DOHH2 (cell line): ENCODE data around the gene FAM83C.

Experiments used
- H3F3A ChIP-seq: fragments of 200-600 bp; sonication (generic), shearing (Covaris generic); 2 replicates; pipeline ENCODE4 v1.6.0; 2016; ENCODE audit warnings: antibody characterized with exemption, mild to moderate bottlenecking; ENCODE audit not compliant: control insufficient read depth, insufficient read depth
- H3K27ac ChIP-seq: fragments of 200-600 bp; sonication (generic); 2 replicates; pipeline ENCODE4 v1.5.1; 2014; ENCODE audit warnings: low read depth, mild to moderate bottlenecking, low read length, moderate library complexity
- H3K27me3 ChIP-seq: fragments of 200-600 bp; sonication (generic); 2 replicates; pipeline ENCODE4 v1.6.1; 2014; ENCODE audit warnings: mild to moderate bottlenecking, low read length, mixed read lengths; ENCODE audit not compliant: control insufficient read depth
- H3K36me3 ChIP-seq: fragments of 200-600 bp; sonication (generic); 2 replicates; pipeline ENCODE4 v1.6.1; 2014; ENCODE audit warnings: mild to moderate bottlenecking, low read length, moderate library complexity, mixed read lengths; ENCODE audit not compliant: control insufficient read depth
- H3K4me1 ChIP-seq: fragments of 200-600 bp; sonication (generic); 2 replicates; pipeline ENCODE4 v1.6.1; 2014; ENCODE audit warnings: mild to moderate bottlenecking, low read length, mixed read lengths; ENCODE audit not compliant: control insufficient read depth
- H3K4me2 ChIP-seq: fragments of 200-600 bp; sonication (generic); 2 replicates; pipeline ENCODE4 v1.6.0; 2014; ENCODE audit warnings: mild to moderate bottlenecking, low read length, moderate library complexity
- H3K4me3 ChIP-seq: fragments of 200-600 bp; sonication (generic); 2 replicates; pipeline ENCODE4 v1.5.1; 2014; ENCODE audit warnings: mild to moderate bottlenecking, low read length, mixed read lengths
- H3K79me2 ChIP-seq: fragments of 200-600 bp; sonication (generic); 2 replicates; pipeline ENCODE4 v1.6.1; 2014; ENCODE audit warnings: mild to moderate bottlenecking, low read length, mixed read lengths; ENCODE audit not compliant: control insufficient read depth
- H3K9me2 ChIP-seq: fragments of 200-600 bp; sonication (generic); replicated peaks from 2 replicates; pipeline ENCODE4 v1.6.1; 2014; ENCODE audit warnings: mild to moderate bottlenecking, low read length, mixed read lengths; ENCODE audit not compliant: control insufficient read depth
- H3K9me3 ChIP-seq: fragments of 200-600 bp; sonication (generic); 2 replicates; pipeline ENCODE4 v1.6.1; 2014; ENCODE audit warnings: antibody characterized with exemption, low read length, mixed read lengths; ENCODE audit not compliant: control insufficient read depth, insufficient read depth
- H4K20me1 ChIP-seq: fragments of 200-600 bp; sonication (generic); 2 replicates; pipeline ENCODE4 v1.6.0; 2014; ENCODE audit warnings: low read depth, mild to moderate bottlenecking, antibody characterized with exemption, low read length, moderate library complexity; ENCODE audit not compliant: control insufficient read depth, insufficient read depth
- EZH2phosphoT487 ChIP-seq: fragments of 200-600 bp; sonication (generic); IDR thresholded peaks from 2 replicates; pipeline ENCODE4 v1.6.1; 2017; ENCODE audit warnings: borderline replicate concordance, mild to moderate bottlenecking, antibody characterized with exemption, low read length, moderate library complexity, mixed read lengths
- TF ChIP-seq, protein P1 (sequence below): fragments of 200-600 bp; sonication (generic); IDR thresholded peaks from one replicate; pipeline ENCODE4 v1.5.1; 2014; ENCODE audit warnings: antibody characterized with exemption, mild to moderate bottlenecking, low read depth, low read length; ENCODE audit not compliant: poor library complexity, severe bottlenecking

The FAM83C gene

DNA sequence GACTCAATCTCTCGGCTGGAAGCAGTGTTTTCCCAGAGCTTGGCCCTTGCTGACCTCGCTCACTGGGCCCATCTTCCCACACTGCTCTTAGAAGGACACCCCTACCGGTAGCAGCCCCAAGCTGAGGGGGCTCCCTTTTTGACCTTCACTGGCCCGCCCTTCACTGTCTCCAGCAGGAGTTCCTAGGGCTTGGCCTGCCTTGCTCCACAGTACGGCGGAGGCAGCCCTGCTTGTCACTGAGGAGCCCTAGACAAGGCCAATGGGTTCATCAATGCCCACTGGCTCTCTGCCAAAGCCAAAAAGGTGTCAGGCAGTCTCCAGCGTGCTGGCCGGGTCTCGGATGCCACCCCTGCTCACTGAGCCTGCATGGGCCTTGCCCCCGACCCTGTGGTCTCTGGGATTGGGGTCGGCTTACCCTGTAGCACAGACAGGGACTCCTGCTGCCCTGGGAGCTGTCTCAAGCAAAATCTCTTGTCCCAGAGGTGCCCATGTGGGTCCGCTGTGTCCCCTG, 16.4 kb downstream of the FAM83C start:
- TF ChIP-seq, protein P1, sequence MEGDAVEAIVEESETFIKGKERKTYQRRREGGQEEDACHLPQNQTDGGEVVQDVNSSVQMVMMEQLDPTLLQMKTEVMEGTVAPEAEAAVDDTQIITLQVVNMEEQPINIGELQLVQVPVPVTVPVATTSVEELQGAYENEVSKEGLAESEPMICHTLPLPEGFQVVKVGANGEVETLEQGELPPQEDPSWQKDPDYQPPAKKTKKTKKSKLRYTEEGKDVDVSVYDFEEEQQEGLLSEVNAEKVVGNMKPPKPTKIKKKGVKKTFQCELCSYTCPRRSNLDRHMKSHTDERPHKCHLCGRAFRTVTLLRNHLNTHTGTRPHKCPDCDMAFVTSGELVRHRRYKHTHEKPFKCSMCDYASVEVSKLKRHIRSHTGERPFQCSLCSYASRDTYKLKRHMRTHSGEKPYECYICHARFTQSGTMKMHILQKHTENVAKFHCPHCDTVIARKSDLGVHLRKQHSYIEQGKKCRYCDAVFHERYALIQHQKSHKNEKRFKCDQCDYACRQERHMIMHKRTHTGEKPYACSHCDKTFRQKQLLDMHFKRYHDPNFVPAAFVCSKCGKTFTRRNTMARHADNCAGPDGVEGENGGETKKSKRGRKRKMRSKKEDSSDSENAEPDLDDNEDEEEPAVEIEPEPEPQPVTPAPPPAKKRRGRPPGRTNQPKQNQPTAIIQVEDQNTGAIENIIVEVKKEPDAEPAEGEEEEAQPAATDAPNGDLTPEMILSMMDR: no peak
- Histone ChIP-seq H4K20me1 (peaks cover 4% of the 10 kb centered on the region; the same call in 1 of the 2 replicates), H3F3A (peaks cover 17% of the 10 kb centered on the region), H3K27me3 (no peaks in the 10 kb centered on the region), H3K4me2 (no peak overlapping the region), H3K4me1 (peaks cover 14% of the 10 kb centered on the region), H3K79me2 (peaks cover 19% of the 10 kb centered on the region), H3K27ac (no peak overlapping the region), H3K9me2 (no peaks in the 10 kb centered on the region), H3K9me3 (no peaks in the 10 kb centered on the region), H3K36me3 (peaks cover 44% of the 10 kb centered on the region), H3K4me3 (no peak overlapping the region)

DNA sequence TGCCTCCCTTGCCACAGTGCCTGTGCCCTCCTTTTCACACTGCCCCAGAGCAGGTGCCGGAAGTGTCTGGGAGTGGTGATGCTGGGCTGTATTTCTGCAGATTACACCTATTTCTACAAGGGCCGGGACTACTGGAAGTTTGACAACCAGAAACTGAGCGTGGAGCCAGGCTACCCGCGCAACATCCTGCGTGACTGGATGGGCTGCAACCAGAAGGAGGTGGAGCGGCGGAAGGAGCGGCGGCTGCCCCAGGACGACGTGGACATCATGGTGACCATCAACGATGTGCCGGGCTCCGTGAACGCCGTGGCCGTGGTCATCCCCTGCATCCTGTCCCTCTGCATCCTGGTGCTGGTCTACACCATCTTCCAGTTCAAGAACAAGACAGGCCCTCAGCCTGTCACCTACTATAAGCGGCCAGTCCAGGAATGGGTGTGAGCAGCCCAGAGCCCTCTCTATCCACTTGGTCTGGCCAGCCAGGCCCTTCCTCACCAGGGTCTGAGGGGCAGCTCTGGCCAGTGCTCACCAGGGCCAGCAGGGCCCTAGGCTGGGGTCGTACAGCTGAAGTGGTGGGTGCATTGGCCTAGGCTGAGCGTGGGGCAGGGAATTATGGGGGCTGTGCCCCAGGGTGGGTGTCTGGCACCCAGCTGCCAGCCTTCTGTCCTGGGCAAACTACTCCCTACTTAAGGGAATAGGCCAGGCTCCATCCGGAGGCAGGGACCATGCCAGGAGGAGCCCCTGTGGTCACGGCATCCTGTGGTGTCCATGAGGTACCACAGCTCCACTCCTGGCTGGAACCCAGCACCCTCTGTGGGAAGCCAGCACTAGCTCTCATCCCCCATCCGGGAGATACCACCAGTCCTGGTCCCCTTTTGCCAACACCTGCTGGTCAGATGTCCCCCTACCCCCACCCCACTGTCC, 17.8 kb downstream of the FAM83C start:
- peaks cover 4% of the 10 kb centered on the region; the same call in 1 of the 2 replicates for H4K20me1 ChIP-seq
- no peak overlapping the region for H3K27ac ChIP-seq
- H3K4me2 ChIP-seq: no peak overlapping the region
- H3K4me3 ChIP-seq: no peak overlapping the region
- H3K36me3 ChIP-seq: peaks cover 31% of the 10 kb centered on the region
- peaks cover 14% of the 10 kb centered on the region for H3K4me1 ChIP-seq
- TF ChIP-seq, protein P1: no peak
- no peak for TF ChIP-seq EZH2phosphoT487
- H3F3A ChIP-seq: peaks cover 13% of the 10 kb centered on the region
- no peaks in the 10 kb centered on the region for H3K9me2 ChIP-seq
- peaks cover 17% of the 10 kb centered on the region for H3K79me2 ChIP-seq
- H3K27me3 ChIP-seq: no peaks in the 10 kb centered on the region
- H3K9me3 ChIP-seq: no peaks in the 10 kb centered on the region

DNA sequence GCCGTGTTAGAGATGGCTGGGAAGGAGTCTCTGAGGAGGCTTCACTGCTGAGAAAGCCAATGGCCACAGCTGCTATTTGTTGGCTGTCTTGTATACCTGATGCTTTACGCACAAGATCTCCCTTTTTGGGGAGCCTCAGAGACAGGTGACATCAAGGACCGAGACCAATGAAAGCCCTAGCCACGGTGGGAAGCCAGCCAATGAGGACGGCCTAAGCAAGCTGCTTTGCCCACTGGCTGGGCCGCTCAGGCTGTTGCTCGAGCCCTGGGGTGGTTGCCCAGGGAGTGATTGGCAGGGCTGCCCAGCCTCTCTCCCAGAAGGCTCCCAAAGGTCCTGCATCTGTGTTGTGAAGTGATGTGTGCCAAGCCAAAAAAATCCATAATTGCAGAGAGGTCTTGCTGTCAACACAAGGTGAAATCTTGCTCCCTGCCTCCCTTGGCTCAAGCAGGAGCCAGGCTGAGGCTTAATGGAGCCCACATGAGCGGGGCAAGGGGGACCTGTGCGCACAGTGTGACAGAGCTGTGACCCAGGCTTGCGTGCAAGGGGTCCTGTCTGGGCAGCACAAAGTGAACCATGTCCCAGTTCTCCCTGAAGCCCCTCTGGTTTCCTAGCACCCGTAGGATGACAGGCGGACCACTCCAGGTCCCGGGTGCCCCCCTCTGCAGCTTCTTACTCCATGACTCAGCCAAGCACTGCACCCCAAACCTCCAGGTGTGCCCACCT, 18.6 kb downstream of the FAM83C start:
- Histone ChIP-seq H3K4me3 (no peak overlapping the region), H3K79me2 (peaks cover 17% of the 10 kb centered on the region), H3F3A (peaks cover 5% of the 10 kb centered on the region), H3K36me3 (peaks cover 23% of the 10 kb centered on the region), H4K20me1 (peaks cover 4% of the 10 kb centered on the region; the same call in 1 of the 2 replicates), H3K27ac (no peak overlapping the region), H3K9me3 (no peaks in the 10 kb centered on the region), H3K4me2 (no peak overlapping the region), H3K9me2 (no peaks in the 10 kb centered on the region), H3K4me1 (peaks cover 14% of the 10 kb centered on the region), H3K27me3 (no peaks in the 10 kb centered on the region)
- no peak for TF ChIP-seq EZH2phosphoT487
- TF ChIP-seq, protein P1: no peak
